Subcutaneous adipose tissue (tissue), 4 donors: ENCODE data around the gene PRM2. TPM values are rescaled to one million over a fixed set of nuclear protein-coding genes. Genes with fewer than 3 reads are reported as not detected.

Experiments
- total RNA-seq, 4 donors: library from RNA; depleted of rRNA; stranded (reverse); fragments of >200 nt; gene quantifications; one replicate each; pipeline ENCODE4 v1.1.0, GENCODE V29; 2016
- TF ChIP-seq, protein P1 (sequence below): fragments of 450-650 bp; IDR thresholded peaks from one replicate; pipeline ENCODE4 v1.5.1; 2016; ENCODE audit warnings: low read depth, mild to moderate bottlenecking, control low read depth, antibody characterized with exemption, moderate library complexity

The PRM2 gene
- total RNA-seq, 4 donors from 2014 or later = not detected

DNA sequence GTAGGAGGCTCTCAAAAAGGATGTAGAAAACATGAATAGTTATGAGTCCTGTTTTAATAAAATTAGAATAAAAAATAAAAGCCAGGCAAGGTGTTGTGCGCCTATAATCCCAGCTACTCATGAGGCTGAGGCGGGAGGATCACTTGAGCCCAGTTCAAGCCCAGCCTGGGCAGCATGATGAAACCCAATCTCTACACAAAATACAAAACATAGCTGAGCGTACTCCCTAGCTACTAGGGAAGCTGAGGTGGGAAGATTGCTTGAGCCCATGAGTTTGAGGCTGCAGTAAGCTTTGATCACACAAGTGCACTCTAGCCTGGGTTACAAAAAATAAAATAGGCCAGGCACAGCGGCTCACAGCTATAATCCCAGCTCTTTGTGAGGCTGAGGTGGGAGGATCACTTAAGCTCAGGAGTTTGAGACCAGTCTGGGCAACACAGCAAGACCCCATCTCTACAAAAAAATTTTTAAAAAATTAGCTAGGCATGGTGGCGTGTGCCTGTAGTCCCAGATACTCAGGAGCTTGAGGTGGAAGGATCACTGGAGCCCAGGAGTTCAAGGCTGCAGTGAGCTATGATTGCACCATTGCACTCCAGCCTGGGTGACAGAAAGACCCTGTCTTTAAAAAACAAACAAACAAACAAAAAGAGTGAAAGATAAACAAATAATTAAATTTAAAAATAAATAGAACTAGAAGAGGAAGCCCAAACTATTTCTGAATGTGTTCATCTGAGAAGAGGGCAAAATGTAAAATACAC lies 22.0 kb upstream of the PRM2 start:
- TF ChIP-seq, protein P1, sequence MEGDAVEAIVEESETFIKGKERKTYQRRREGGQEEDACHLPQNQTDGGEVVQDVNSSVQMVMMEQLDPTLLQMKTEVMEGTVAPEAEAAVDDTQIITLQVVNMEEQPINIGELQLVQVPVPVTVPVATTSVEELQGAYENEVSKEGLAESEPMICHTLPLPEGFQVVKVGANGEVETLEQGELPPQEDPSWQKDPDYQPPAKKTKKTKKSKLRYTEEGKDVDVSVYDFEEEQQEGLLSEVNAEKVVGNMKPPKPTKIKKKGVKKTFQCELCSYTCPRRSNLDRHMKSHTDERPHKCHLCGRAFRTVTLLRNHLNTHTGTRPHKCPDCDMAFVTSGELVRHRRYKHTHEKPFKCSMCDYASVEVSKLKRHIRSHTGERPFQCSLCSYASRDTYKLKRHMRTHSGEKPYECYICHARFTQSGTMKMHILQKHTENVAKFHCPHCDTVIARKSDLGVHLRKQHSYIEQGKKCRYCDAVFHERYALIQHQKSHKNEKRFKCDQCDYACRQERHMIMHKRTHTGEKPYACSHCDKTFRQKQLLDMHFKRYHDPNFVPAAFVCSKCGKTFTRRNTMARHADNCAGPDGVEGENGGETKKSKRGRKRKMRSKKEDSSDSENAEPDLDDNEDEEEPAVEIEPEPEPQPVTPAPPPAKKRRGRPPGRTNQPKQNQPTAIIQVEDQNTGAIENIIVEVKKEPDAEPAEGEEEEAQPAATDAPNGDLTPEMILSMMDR = no peak

DNA sequence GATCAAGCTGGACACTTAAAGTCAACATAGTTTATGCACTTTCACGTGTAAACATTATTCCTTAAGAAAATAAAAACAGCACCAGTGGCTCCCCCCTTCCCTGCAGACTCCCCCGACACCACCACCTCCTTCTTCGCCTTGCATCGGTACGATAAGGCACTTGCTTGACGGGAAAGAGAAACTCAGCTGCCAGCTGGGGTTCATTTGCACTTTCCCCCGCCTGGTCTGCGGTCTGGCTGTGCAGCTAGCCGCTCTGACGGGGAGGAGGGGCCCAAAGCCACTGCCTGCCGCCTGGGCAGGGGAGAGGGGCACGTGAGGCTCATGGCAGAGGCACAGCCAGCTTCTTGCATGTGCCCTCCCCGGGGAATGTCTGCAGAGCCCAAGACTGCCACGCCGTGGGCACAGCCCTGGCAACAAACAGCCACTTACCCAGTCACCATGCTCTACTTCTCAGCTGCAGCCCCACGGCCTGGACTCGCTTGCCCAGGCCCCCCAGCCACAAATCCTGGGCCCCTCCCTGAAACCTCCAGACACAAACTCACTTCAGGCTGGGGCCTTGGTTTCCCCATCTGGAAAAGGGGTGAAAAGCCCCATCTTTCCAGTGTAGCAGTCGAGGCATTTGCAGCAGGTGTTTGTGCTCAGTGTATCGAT lies 21.3 kb upstream of the PRM2 start:
- TF ChIP-seq, protein P1 = no peak

DNA sequence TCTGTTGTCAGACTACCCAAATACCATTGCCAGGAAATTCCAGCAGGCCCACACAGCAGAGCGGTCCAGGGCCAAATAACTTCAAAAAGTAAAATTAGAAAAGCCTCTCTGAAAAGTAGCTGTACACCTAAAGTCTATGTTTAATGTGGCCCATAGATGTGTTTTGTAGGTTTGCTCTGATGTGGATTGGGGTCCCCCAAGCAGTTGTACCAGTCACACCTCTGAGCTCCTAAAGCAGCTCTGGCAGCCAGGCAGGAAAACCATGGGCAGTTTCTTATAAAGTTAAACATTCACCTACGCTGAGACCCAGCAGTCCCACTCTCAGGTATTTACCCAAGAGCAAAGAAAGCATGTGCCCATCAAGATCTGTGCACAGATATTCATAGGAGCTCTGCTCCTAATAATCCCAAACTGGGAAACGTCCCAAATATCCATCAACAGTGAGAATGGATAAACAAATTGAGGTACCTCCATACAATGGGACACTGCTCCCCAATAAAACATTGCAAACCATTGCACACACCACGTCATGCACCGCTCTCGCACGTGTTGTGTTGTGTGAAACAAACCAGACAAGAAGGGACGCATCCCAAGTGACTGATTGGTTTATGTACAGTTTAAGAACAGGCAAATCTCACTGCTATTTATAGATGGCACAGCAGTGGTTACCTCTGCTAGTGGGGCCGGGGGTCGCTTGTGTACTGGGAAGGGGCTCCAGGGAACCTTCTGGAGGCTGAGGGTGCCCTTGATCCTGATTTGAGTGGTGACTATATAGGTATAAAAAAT lies 20.6 kb upstream of the PRM2 start:
- TF ChIP-seq, protein P1 = no peak

DNA sequence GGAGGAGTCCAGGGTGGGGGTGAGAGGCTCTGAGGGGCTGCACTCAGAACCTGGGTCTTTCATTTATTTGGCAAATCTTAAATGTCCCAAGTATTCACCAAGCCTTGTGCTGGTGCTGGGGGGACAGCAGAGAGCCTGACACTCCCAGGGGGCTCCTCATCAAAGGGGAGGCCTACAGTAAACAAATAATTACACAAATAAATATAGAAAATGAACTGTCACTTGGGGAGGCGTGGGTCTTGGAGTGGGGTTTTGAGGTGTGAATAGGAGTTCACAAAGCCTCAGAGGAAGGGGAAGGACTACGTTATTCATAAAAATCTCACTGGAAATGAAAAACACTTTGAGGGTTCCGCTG lies 20.0 kb upstream of the PRM2 start:
- TF ChIP-seq, protein P1 = no peak

DNA sequence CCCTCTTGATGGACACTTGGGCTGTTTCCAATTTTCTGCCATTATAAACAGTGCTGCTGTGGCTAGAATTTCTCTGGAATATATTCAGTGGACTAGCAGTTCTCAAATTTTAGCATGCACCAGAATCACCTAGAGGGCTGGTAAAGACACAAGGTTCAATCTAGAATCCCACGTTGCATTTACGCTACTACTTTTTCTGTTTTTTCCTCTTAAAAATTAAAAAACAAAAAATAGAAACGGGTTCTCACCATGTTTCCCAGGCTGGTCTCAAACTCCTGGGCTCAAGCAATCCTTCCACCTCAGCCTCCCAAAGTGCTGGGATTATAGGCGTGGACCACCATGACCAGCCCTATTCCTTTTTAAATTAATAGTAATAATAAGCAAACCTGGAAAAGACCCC lies 19.4 kb upstream of the PRM2 start:
- TF ChIP-seq, protein P1 = no peak

DNA sequence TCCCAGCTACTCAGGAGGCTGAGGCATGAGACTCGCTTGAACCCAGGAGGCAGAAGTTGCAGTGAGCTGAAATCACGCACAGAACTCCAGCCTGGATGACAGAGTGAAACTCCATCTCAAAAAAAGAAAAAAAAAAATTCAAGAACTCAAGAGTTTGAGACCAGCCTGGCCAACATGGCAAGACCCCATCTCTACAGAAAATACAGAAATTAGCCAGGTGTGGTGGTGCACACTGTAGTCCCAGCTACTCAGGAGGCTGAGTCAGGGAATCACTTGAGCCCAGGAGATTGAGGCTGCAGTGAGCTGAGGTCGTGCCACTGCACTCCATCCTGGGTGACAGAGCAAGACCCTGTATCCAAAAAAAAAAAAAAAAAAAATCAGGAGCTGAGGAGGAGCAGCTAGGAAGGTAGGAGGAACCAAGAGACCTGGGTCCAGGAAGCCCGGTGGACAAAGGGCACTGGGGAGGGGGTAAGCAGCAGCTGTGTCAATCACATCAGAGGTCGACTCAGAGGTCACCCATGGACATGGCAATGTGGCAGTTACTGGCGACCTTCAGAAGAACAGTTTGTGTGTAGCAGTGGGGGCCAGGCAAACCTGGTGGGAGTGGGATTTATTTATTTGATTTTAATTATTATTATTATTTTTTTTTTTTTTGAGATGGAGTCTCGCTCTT lies 15.9 kb upstream of the PRM2 start:
- TF ChIP-seq, protein P1 = no peak
